NCI-H1092 treated with DMSO at 0.1 percent for 48 hours (cell line): Measurements from ENCODE around the gene GPX3.

Experiments used
- DNase-seq: peaks from one replicate; lab custom pipeline; 2025; lab: John Stamatoyannopoulos, UW

The GPX3 gene

DNA sequence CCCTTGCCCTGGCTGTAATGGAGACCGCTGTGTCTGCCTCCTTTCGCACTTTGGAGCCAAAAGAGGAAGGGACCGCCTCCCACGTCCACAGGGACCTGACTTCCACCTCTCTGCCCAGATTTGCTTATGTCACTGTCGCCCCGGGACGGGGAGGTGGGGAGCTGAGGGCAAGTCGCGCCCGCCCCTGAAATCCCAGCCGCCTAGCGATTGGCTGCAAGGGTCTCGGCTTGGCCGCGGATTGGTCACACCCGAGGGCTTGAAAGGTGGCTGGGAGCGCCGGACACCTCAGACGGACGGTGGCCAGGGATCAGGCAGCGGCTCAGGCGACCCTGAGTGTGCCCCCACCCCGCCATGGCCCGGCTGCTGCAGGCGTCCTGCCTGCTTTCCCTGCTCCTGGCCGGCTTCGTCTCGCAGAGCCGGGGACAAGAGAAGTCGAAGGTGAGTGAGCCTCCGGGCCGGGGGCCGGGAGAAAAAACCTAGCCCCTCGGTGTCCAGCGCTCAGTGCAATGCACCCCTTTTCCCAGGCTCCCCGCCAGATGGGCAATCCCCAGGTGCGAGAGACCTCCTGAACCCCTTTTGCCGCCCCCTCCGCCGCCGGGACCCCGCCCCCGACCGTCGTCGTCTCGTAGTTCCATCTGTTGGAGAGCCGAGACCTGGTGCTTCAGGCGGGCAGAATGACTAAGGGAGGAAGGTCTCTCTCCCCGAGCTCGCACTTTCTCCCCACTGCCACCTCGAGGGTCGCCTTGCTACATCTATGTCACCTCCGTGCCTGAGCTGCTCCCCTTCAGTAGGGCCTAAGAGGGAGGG, at the start of gene GPX3:
TSS of gene GPX3 (plus strand) at position 288 of the 807 bp plus-strand sequence. CDS start at position 352, 64 bp downstream.
- DNase-seq: peak; percentile 21

GRCh38 chr5:150978590-150978989, 41.8 kb upstream of the GPX3 start:
- no peak for DNase-seq

GRCh38 chr5:150987746-150988145, 32.6 kb upstream of the GPX3 start:
- no peak for DNase-seq

DNA sequence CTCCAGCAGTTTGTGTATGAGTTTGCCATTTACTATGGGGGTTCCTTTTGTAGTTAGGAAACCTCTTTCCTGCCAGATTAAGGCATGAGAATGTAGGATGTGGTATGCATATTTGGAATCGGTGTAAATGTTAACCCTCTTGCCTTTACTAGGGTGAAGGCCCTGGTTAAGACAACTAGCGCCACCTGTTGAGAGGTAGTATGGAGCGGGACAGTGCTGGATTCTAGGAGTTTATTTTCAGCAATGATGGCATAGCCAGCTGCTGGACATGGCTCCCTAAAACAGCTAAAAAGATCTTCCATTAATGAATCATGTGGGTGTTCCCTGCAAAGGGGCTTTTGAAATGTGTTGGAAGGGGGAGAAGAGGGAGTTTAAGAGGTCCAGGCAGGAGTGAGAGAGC, 30.7 kb upstream of the GPX3 start:
- DNase-seq: no peak

DNA sequence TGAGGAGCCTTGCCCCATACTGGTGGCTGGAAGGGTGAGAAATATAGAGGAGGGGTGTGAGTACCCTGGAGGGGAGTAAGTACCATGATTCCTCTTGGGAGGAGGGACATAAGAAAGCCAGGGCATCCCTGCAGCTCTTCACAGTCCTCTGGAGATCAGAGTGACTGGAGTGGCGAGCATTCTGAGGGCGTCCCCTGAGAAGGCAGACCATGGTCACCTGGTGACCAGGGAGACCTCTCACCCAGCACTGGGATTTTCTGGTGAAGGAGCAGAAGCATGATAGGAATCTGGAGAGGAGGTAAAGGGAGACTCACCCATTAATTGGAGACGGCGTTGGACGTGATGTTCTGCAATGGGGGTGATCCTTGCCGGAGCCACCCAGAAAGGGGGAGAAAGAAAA, 27.7 kb upstream of the GPX3 start:
- no peak for DNase-seq

DNA sequence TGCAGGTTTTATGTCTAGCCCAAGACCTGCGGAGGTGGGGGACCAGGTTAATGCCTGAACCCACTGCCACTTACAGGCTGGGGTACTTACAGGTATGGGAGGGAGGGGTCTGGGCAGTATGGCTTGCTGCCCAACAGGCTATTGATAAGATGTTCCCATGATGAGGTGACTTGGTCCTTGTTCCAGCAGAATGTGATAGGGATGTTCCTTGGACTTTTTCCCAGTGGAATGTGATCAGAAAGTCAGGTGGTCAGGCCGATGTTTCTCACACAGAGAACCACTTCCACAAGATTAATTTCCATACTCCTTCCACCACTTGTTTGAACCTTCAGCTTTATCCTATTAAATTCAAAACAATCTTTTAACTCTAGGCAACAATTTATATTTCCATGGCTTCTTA, 27.0 kb upstream of the GPX3 start:
- DNase-seq: no peak

DNA sequence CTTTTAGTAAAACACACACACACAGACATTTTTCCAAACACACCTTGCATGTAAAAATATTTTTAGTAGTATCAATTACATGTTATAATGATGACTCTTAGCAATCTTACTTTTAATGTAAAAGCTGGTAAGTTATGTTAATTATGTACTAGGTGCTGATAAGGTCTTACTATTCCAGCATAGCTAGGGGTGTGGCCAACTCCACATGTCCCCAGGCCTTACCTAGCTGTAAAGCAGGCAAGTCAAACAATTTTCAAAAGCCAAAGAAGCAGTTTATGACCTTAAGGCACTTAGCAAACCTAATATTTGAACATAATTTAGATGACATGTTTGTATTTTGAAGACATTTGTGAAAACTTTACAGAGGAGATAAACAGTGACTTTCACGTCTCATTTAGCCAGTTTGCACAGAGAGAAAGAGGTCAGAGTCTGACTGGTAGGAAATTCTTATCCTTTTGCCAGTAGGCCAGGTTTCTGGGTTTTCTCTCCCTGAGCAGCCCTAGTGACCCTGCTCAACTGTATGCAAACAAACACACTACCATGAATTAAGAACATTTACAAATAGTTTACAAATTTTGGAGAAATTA, 26.5 kb upstream of the GPX3 start:
- no peak for DNase-seq

- peak; percentile 61 for DNase-seq
Measured at GRCh38 chr5:150999704-151000442, 20.5 kb upstream of the GPX3 start.

GRCh38 chr5:151001436-151001835, 19.0 kb upstream of the GPX3 start:
- no peak for DNase-seq

DNA sequence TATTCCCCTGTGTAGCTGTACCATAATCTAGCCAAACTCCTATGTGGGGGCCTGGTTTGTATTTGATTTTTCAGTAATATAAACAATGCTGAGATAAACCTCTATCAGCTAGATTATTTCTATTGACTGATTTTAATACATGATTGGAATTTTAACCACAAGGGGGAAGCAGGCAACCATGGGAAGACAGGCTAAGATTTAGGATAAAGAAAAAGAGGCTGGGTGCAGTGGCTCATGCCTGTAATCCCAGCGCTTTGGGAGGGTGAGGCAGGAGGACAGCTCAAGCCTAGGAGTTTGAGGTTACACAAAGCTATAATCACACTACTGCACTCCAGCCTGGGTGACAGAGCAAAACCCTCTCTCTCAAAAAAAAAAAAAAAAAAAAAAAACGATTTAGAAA, 18.1 kb upstream of the GPX3 start:
- DNase-seq: no peak

GRCh38 chr5:151002681-151003502, 17.5 kb upstream of the GPX3 start:
- no peak for DNase-seq

- DNase-seq: no peak
Measured at GRCh38 chr5:151003503-151003860, 16.9 kb upstream of the GPX3 start.

DNA sequence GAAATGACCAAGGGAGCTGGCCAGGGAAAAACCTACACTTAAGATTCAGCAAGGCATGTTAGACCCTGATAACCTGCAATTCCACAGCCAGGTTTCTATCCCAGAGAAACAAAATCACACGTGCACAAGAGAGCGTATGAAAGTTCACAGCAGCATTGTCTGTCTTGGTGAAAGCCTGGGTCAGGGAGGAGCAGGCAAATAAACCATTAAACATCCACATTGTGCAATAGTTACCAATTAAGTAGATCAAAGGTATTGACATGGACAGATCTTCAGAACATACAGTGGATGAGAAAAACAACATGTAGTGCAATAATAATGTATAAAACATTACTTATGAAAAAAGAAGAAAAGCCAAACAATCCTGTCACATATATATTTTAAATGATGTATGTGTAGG, 15.9 kb upstream of the GPX3 start:
- DNase-seq: no peak

DNA sequence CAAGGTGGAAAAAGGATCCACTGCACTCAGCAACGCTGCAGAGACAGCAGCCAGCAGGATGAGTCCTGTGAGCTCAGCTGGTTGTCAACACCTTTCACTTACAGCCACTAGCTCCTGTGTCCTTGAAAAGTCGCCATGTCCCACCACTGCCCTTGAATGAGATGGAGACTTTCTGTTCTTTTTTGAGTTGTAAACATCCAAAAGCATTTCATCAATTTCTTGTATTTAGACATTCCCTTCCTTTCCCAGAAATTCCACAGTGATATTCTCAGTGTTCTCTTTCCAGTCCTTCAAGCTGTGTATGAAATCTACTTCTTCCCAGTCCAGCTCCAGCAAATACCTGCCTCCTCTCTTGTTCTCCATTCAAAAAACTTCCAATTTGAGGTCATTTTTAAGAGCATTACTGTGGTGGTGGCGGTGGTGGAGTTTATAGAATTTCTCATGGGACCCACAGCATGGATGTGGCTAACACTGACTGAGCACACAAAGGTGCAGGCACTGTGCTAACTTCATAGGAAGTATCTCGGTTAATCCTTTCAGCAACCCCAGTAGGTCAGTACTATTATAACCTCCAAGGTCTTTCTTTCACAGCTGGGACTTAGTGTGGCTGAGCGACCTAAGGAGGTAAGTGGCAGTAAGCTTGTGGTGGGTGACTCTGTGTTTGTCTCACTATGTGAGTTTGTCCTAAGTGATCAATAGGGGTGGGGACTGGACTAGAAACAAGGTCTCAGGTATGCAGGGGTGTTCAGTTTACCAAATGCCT, 15.0 kb upstream of the GPX3 start:
- DNase-seq: no peak

- DNase-seq: no peak
Measured at GRCh38 chr5:151005950-151006576, 14.3 kb upstream of the GPX3 start.

DNA sequence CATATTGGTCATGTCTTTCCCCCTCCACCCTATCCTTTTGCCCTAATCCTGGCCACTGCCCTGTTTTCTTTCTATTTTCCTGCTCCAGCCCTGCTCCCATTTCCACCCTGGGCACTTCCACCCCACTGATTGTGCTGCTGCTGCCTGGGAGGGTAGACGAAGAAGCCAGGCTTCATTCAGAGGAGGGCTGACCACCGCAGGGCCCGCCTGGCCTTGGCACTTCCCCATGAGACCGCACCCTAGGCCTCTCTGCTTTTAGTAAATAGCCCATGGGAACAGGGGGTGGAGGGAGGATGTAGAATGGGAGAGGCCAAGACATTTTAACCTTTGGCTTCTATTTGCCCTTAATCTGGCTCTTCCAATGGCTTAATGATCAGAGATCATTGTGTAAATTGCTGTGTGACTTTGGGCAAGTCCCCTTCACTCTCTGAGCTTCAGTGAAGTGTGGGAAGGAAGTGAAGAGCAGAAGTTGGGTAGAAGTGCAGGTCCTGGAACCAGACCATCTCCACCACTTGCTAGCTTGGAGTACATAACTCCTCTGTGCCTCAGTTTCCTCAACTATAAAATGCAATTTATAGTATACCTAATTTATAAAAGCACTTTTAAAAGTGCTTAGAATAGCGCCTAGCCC, 13.6 kb upstream of the GPX3 start:
- DNase-seq: no peak

GRCh38 chr5:151007430-151008209, 12.8 kb upstream of the GPX3 start:
- DNase-seq: no peak

GRCh38 chr5:151008210-151008491, 12.2 kb upstream of the GPX3 start:
- DNase-seq: no peak

DNA sequence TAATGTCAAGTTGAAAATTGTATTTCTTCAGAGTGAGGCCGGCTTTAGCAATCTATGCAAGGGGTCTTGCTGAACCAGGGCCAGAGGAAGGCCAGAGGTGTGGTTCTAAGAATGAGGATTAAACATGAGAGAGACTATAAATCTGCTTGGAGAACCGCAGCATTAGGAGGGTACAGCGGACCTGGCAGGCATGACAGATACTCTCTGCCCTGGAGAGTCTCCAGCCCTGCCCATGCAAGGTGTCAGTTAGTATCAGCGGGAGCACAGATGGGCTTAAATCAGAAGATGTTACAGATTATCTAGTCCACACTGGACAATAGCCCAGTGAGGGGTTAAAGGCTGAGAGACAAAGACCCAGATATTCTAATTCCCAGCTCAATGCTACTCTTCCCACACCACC, 11.5 kb upstream of the GPX3 start:
- DNase-seq: no peak

GRCh38 chr5:151012862-151013261, 7.5 kb upstream of the GPX3 start:
- DNase-seq: no peak
